Osteocyte (in vitro differentiated cells): ENCODE results near the gene BMP7. TPM values are rescaled to one million over a fixed set of nuclear protein-coding genes. Genes with fewer than 3 reads are reported as not detected.

ENCODE experiments used
- DNase-seq: peaks from one replicate; pipeline ENCODE4 v3.0.0; 2021; ENCODE audit warnings: mixed read lengths; ENCODE audit not compliant: unreplicated experiment; ENCODE audit errors: extremely low spot score
- H3K27ac Mint-ChIP-seq: one replicate; pipeline ENCODE4 v1.8.0; 2021; ENCODE audit warnings: mild to moderate bottlenecking, mixed read lengths; ENCODE audit not compliant: unreplicated experiment
- H3K27me3 Mint-ChIP-seq: one replicate; pipeline ENCODE4 v1.8.0; 2021; ENCODE audit warnings: mixed read lengths; ENCODE audit not compliant: unreplicated experiment
- H3K36me3 Mint-ChIP-seq: one replicate; pipeline ENCODE4 v1.8.0; 2021; ENCODE audit warnings: mixed read lengths; ENCODE audit not compliant: unreplicated experiment
- H3K4me1 Mint-ChIP-seq: one replicate; pipeline ENCODE4 v1.8.0; 2021; ENCODE audit warnings: mixed read lengths; ENCODE audit not compliant: unreplicated experiment
- H3K4me3 Mint-ChIP-seq: one replicate; pipeline ENCODE4 v1.8.0; 2021; ENCODE audit warnings: mild to moderate bottlenecking, moderate library complexity, mixed read lengths; ENCODE audit not compliant: unreplicated experiment
- H3K9me3 Mint-ChIP-seq: one replicate; pipeline ENCODE4 v1.8.0; 2021; ENCODE audit warnings: mixed read lengths; ENCODE audit not compliant: unreplicated experiment
- CTCF ChIP-seq: fragments of 200-600 bp; sonication (generic); IDR thresholded peaks from 2 replicates; pipeline ENCODE4 v1.5.0; 2021; ENCODE audit warnings: antibody characterized with exemption, mild to moderate bottlenecking, moderate library complexity
- total RNA-seq: library from RNA; stranded (reverse); gene quantifications from 2 replicates; pipeline ENCODE4 v1.2.1, GENCODE V29; 2021

Gene BMP7
- total RNA-seq, 1 donor from 2014 or later: not detected

GRCh38 chr20:57256205-57256604 is 10.2 kb downstream of the BMP7 start:
- Mint-ChIP-seq H3K27ac (no peak overlapping the region), H3K4me3 (no peak overlapping the region), H3K36me3 (no peaks in the 10 kb centered on the region), H3K4me1 (peaks cover 2% of the 10 kb centered on the region), H3K27me3 (peaks cover 64% of the 10 kb centered on the region), H3K9me3 (no peaks in the 10 kb centered on the region)
- no peak for TF ChIP-seq CTCF
- no peak for DNase-seq

- Mint-ChIP-seq H3K36me3 (no peaks in the 10 kb centered on the region), H3K27me3 (peaks cover 57% of the 10 kb centered on the region), H3K27ac (no peak overlapping the region), H3K4me3 (no peak overlapping the region), H3K4me1 (peaks cover 4% of the 10 kb centered on the region), H3K9me3 (no peaks in the 10 kb centered on the region)
- TF ChIP-seq CTCF: no peak
- DNase-seq: no peak
These were observed 11.3 kb downstream of the BMP7 start for GRCh38 chr20:57255183-57255582.

GRCh38 chr20:57252559-57253162 is 13.8 kb downstream of the BMP7 start:
- Mint-ChIP-seq H3K4me3 (no peak overlapping the region), H3K9me3 (peaks cover 6% of the 10 kb centered on the region), H3K4me1 (peaks cover 4% of the 10 kb centered on the region), H3K27me3 (peaks cover 39% of the 10 kb centered on the region), H3K36me3 (no peaks in the 10 kb centered on the region), H3K27ac (no peak overlapping the region)
- TF ChIP-seq CTCF: no peak
- DNase-seq: no peak

- H3K9me3 Mint-ChIP-seq: peaks cover 6% of the 10 kb centered on the region
- TF ChIP-seq CTCF: no peak
- peaks cover 38% of the 10 kb centered on the region for H3K27me3 Mint-ChIP-seq
- no peak overlapping the region for H3K4me3 Mint-ChIP-seq
- H3K36me3 Mint-ChIP-seq: no peaks in the 10 kb centered on the region
- H3K4me1 Mint-ChIP-seq: peaks cover 4% of the 10 kb centered on the region
- DNase-seq: no peak
- H3K27ac Mint-ChIP-seq: no peak overlapping the region
These were observed 14.5 kb downstream of the BMP7 start for GRCh38 chr20:57251949-57252348.

- no peak for DNase-seq
- no peak overlapping the region for H3K27ac Mint-ChIP-seq
- peaks cover 4% of the 10 kb centered on the region for H3K4me1 Mint-ChIP-seq
- no peaks in the 10 kb centered on the region for H3K36me3 Mint-ChIP-seq
- peaks cover 36% of the 10 kb centered on the region for H3K27me3 Mint-ChIP-seq
- H3K4me3 Mint-ChIP-seq: no peak overlapping the region
- H3K9me3 Mint-ChIP-seq: peaks cover 6% of the 10 kb centered on the region
- TF ChIP-seq CTCF: no peak
These were observed 15.1 kb downstream of the BMP7 start for GRCh38 chr20:57251344-57251743.
